Upper lobe of left lung (tissue), 4 donors: ENCODE results near the gene AGBL4.

Experiments used
- CTCF ChIP-seq, 6 experiments: fragments of 450-650 bp in 4 of 6; fragments of 200-600 bp in 2 of 6; sonication (generic) in 2 of 6; IDR thresholded peaks; one replicate each; pipeline ENCODE4 v1.5.1; 2016 to 2019; ENCODE audit warnings: antibody characterized with exemption in 6 of 6
- POLR2A ChIP-seq, 4 donors: fragments of 450-650 bp; IDR thresholded peaks; one replicate each; pipeline ENCODE4 v1.5.1; 2016 to 2017; ENCODE audit warnings: antibody characterized with exemption in 4 of 4, mild to moderate bottlenecking in 2 of 4

- TF ChIP-seq CTCF (IDR thresholded peaks at IDR 0.05) (no peak), POLR2A (IDR thresholded peaks at IDR 0.05) (no peak)
Measured at GRCh38 chr1:48536477-48536876, 1487.3 kb downstream of the AGBL4 start.
